ENCODE data around the gene PAOX. TPM values are rescaled to one million over a fixed set of nuclear protein-coding genes. Genes with fewer than 3 reads are reported as not detected.

The PAOX gene
- total and polyA plus RNA-seq, 2 of the 13 experiments (the other 11 are each of a cell fraction or from before 2014, with no cell fraction given) = 0.49 to 0.77 TPM

DNA sequence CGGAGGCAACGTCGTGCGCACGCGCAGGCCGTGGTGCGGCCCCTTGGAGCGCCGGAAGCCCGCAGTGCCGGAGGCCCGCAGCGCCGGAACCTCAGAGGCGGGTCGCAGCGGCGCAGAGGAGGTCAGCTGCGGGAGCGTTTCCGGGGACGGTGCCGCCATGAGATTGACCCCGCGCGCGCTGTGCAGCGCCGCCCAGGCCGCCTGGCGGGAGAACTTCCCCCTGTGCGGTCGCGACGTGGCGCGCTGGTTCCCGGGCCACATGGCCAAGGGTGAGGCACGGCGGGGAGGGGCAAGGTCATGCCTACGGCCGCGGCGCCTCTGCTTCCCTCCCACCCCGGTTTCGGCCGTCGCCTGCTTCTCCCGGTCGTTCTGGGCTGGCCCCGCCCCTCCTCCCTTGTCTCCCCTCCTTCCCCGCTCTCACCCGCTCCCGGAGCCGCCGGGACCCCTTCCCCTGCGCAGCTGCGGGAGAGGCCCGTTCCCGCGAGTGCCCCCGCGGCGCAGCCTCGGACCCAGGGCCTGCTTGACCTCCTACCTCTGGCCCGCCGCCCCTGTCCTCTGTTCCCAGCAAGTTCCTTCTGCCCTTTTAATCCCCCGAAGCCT is 15.1 kb downstream of the PAOX start, which contains the start of gene MTG1 (continued):
- TF ChIP-seq, protein P1, sequence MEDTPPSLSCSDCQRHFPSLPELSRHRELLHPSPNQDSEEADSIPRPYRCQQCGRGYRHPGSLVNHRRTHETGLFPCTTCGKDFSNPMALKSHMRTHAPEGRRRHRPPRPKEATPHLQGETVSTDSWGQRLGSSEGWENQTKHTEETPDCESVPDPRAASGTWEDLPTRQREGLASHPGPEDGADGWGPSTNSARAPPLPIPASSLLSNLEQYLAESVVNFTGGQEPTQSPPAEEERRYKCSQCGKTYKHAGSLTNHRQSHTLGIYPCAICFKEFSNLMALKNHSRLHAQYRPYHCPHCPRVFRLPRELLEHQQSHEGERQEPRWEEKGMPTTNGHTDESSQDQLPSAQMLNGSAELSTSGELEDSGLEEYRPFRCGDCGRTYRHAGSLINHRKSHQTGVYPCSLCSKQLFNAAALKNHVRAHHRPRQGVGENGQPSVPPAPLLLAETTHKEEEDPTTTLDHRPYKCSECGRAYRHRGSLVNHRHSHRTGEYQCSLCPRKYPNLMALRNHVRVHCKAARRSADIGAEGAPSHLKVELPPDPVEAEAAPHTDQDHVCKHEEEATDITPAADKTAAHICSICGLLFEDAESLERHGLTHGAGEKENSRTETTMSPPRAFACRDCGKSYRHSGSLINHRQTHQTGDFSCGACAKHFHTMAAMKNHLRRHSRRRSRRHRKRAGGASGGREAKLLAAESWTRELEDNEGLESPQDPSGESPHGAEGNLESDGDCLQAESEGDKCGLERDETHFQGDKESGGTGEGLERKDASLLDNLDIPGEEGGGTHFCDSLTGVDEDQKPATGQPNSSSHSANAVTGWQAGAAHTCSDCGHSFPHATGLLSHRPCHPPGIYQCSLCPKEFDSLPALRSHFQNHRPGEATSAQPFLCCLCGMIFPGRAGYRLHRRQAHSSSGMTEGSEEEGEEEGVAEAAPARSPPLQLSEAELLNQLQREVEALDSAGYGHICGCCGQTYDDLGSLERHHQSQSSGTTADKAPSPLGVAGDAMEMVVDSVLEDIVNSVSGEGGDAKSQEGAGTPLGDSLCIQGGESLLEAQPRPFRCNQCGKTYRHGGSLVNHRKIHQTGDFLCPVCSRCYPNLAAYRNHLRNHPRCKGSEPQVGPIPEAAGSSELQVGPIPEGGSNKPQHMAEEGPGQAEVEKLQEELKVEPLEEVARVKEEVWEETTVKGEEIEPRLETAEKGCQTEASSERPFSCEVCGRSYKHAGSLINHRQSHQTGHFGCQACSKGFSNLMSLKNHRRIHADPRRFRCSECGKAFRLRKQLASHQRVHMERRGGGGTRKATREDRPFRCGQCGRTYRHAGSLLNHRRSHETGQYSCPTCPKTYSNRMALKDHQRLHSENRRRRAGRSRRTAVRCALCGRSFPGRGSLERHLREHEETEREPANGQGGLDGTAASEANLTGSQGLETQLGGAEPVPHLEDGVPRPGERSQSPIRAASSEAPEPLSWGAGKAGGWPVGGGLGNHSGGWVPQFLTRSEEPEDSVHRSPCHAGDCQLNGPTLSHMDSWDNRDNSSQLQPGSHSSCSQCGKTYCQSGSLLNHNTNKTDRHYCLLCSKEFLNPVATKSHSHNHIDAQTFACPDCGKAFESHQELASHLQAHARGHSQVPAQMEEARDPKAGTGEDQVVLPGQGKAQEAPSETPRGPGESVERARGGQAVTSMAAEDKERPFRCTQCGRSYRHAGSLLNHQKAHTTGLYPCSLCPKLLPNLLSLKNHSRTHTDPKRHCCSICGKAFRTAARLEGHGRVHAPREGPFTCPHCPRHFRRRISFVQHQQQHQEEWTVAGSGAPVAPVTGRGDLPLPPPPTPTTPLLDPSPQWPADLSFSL (CRISPR knock-in tag; IDR thresholded peaks at IDR 0.05) = no peak; the same call in none of the 2 replicates
- TF ChIP-seq MLX (CRISPR knock-in tag; IDR thresholded peaks at IDR 0.05) (no peak), ZNF761 (CRISPR knock-in tag; conservative IDR thresholded peaks at IDR 0.05) (peak; percentile 97), THAP9 (CRISPR knock-in tag; IDR thresholded peaks at IDR 0.05; ENCODE audit: borderline replicate concordance) (peak; percentile 85), PHF5A (CRISPR knock-in tag; IDR thresholded peaks at IDR 0.05; ENCODE audit: low read depth, unreplicated experiment) (peak; percentile 67), IRF1 (CRISPR knock-in tag; IDR thresholded peaks at IDR 0.05; ENCODE audit: low read depth) (0 out of 2 replicates have a peak, but pooled peaks have one; percentile 45), TOE1 (CRISPR knock-in tag; IDR thresholded peaks at IDR 0.05) (no peak), ARNTL (CRISPR knock-in tag; IDR thresholded peaks at IDR 0.05) (no peak), NFE2L2 (IDR thresholded peaks at IDR 0.05; ENCODE audit: low read length) (no peak), ZBTB20 (CRISPR knock-in tag; IDR thresholded peaks at IDR 0.05; ENCODE audit: borderline replicate concordance, low read depth) (peak; percentile 72), ZGPAT (CRISPR knock-in tag; IDR thresholded peaks at IDR 0.05) (peak; percentile 94), TRIM22 (IDR thresholded peaks at IDR 0.05) (no peak), KAT2B (IDR thresholded peaks at IDR 0.05; ENCODE audit: borderline replicate concordance, low read depth, low read length) (no peak), U2AF1 (optimal IDR thresholded peaks at IDR 0.05; ENCODE audit: low read depth, low read length) (no peak), ZNF160 (CRISPR knock-in tag; IDR thresholded peaks at IDR 0.05) (peak; percentile 90; the same call in 1 of the 2 replicates), ZMYM2 (CRISPR knock-in tag; IDR thresholded peaks at IDR 0.05) (no peak; the same call in 1 of the 2 replicates)

Measured in HepG2 (cell line).